ENCODE data around the gene SLC25A5. TPM values are rescaled to one million over a fixed set of nuclear protein-coding genes. Genes with fewer than 3 reads are reported as not detected.

The SLC25A5 gene
- total and polyA plus RNA-seq, 4 donors = 169 to 430 (median 299) TPM

DNA sequence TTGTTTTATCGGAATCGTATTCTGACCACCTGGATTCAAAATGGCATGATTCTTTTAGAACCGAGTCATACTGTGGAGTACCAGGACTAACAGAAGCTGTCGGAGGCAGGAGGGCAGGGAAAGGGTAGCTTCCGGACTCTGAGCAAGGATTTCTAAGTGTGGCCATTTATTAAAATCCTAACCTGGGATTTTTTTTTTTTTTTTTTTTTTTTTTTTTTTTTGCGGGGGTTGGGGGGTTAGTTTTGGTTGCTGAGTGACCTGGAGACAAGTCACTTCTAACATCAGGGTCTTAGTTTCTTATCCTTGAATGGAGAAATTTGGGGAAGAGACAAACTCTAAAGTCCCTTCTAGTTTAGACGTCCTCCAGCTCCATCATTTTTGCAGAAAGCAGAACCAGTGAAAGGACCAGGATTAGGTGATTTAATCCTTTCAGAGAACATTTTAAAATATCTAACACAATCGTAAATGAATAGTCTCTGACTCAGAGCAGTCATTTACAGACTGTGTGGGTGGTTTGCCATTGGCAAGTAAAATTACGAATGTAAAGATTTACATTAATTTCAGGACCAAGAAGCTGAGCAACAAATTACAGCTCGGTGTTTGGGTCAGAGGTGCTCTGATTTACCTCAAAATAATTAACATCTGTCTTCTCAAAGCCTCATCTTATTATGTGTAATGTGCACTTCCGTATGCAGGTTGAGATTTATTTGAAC is 7.3 kb downstream of the SLC25A5 start:
- WGBS, 2 donors = 72 to 84% methylated on average over 10 to 11 of the region's 11 CpGs
- Histone ChIP-seq H3K4me3 (no peak overlapping the region), H3K27me3 (ENCODE audit: control insufficient read depth in 3 of 3, insufficient read depth in 3 of 3, low read length in 2 of 3) (no peaks in the 10 kb centered on the region), H3K36me3 (ENCODE audit: control insufficient read depth in 4 of 4, insufficient read depth in 4 of 4, low read length in 4 of 4) (peaks cover 0 to 3% (median under 1%) of the 10 kb centered on the region in 4 donors), H3K9me3 (ENCODE audit: control insufficient read depth in 4 of 4, insufficient read depth in 3 of 4, low read length in 3 of 4) (no peaks in the 10 kb centered on the region), H3K9ac (ENCODE audit: insufficient read depth in 1 of 2, low read length in 2 of 2) (no peak overlapping the region), H3K4me1 (ENCODE audit: control insufficient read depth in 5 of 5, insufficient read depth in 5 of 5, low read length in 5 of 5) (no peaks in the 10 kb centered on the region), H3K27ac (ENCODE audit: low read depth in 1 of 2, low read length in 1 of 2) (no peak overlapping the region)
- DNase-seq (no peak), ATAC-seq (ENCODE audit: insufficient read depth, low FRiP score) (no peak)
- TF ChIP-seq, protein P1, sequence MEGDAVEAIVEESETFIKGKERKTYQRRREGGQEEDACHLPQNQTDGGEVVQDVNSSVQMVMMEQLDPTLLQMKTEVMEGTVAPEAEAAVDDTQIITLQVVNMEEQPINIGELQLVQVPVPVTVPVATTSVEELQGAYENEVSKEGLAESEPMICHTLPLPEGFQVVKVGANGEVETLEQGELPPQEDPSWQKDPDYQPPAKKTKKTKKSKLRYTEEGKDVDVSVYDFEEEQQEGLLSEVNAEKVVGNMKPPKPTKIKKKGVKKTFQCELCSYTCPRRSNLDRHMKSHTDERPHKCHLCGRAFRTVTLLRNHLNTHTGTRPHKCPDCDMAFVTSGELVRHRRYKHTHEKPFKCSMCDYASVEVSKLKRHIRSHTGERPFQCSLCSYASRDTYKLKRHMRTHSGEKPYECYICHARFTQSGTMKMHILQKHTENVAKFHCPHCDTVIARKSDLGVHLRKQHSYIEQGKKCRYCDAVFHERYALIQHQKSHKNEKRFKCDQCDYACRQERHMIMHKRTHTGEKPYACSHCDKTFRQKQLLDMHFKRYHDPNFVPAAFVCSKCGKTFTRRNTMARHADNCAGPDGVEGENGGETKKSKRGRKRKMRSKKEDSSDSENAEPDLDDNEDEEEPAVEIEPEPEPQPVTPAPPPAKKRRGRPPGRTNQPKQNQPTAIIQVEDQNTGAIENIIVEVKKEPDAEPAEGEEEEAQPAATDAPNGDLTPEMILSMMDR (IDR thresholded peaks at IDR 0.05; ENCODE audit: control extremely low read depth, extremely low read depth) = no peak

DNA sequence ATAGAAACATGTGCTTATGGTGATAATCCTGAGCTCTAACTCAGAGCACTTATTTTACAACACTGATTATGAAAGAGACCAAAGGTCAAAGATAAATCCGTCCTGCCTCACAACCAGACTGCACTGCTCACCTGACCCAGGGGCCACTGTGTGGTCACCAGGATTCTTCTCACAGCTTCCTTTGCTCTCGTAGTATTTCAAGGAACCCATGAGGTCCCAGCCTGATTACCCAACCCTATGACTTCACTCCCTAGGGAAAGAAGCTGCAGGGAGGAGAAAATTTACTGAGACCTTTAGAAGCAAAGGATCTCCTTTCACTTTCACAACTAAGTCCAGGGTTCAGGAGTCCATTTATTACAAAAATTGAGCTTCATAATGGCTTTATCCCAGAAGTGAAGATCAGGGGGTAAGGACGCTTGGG is 9.6 kb downstream of the SLC25A5 start:
- Histone ChIP-seq H3K4me1 (ENCODE audit: control insufficient read depth in 5 of 5, insufficient read depth in 5 of 5, low read length in 5 of 5) (no peaks in the 10 kb centered on the region), H3K9me3 (ENCODE audit: control insufficient read depth in 4 of 4, insufficient read depth in 3 of 4, low read length in 3 of 4) (no peaks in the 10 kb centered on the region), H3K36me3 (ENCODE audit: control insufficient read depth in 4 of 4, insufficient read depth in 4 of 4, low read length in 4 of 4) (no peaks in the 10 kb centered on the region), H3K4me3 (no peak overlapping the region), H3K27ac (ENCODE audit: low read depth in 1 of 2, low read length in 1 of 2) (no peak overlapping the region), H3K27me3 (ENCODE audit: control insufficient read depth in 3 of 3, insufficient read depth in 3 of 3, low read length in 2 of 3) (no peaks in the 10 kb centered on the region), H3K9ac (ENCODE audit: insufficient read depth in 1 of 2, low read length in 2 of 2) (no peak overlapping the region)
- 39 to 48% methylated on average over 3 of the region's 3 CpGs for WGBS, 2 donors
- no peak for ATAC-seq (ENCODE audit: insufficient read depth, low FRiP score)
- TF ChIP-seq, protein P1 (IDR thresholded peaks at IDR 0.05; ENCODE audit: control extremely low read depth, extremely low read depth) = no peak
- no peak for DNase-seq

DNA sequence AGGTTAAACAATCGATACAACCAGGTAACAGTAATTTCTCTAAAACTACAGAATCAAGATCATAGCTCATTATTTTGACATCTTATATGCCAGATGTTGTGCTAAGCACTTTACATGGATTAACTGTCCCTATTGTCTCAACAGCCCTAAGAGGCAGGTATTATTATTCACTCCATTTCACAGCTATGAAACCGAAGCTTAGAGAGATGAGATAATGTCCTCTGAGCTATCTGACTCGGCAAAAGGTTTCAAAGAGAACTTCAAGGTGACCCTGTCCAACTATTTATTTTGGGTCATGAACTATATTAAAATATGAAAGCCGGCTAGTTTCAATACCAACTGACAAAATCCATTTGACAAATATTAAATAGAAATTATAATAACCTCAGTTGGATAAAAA is 10.3 kb downstream of the SLC25A5 start:
- H3K27me3 ChIP-seq (ENCODE audit: control insufficient read depth in 3 of 3, insufficient read depth in 3 of 3, low read length in 2 of 3) = no peaks in the 10 kb centered on the region
- 86 to 90% methylated on average over 4 of the region's 4 CpGs for WGBS, 2 donors
- H3K36me3 ChIP-seq (ENCODE audit: control insufficient read depth in 4 of 4, insufficient read depth in 4 of 4, low read length in 4 of 4) = no peaks in the 10 kb centered on the region
- no peaks in the 10 kb centered on the region for H3K4me1 ChIP-seq (ENCODE audit: control insufficient read depth in 5 of 5, insufficient read depth in 5 of 5, low read length in 5 of 5)
- H3K9me3 ChIP-seq (ENCODE audit: control insufficient read depth in 4 of 4, insufficient read depth in 3 of 4, low read length in 3 of 4) = no peaks in the 10 kb centered on the region
- H3K4me3 ChIP-seq = no peak overlapping the region
- no peak for DNase-seq
- H3K9ac ChIP-seq (ENCODE audit: insufficient read depth in 1 of 2, low read length in 2 of 2) = no peak overlapping the region
- TF ChIP-seq, protein P1 (IDR thresholded peaks at IDR 0.05; ENCODE audit: control extremely low read depth, extremely low read depth) = no peak
- no peak overlapping the region for H3K27ac ChIP-seq (ENCODE audit: low read depth in 1 of 2, low read length in 1 of 2)
- ATAC-seq (ENCODE audit: insufficient read depth, low FRiP score) = no peak

GRCh38 chrX:119479845-119480244 is 11.6 kb downstream of the SLC25A5 start:
- TF ChIP-seq, protein P1 (IDR thresholded peaks at IDR 0.05; ENCODE audit: control extremely low read depth, extremely low read depth) = no peak
- Histone ChIP-seq H3K4me1 (ENCODE audit: control insufficient read depth in 5 of 5, insufficient read depth in 5 of 5, low read length in 5 of 5) (no peaks in the 10 kb centered on the region), H3K36me3 (ENCODE audit: control insufficient read depth in 4 of 4, insufficient read depth in 4 of 4, low read length in 4 of 4) (no peaks in the 10 kb centered on the region), H3K27ac (ENCODE audit: low read depth in 1 of 2, low read length in 1 of 2) (no peak overlapping the region), H3K9me3 (ENCODE audit: control insufficient read depth in 4 of 4, insufficient read depth in 3 of 4, low read length in 3 of 4) (no peaks in the 10 kb centered on the region), H3K27me3 (ENCODE audit: control insufficient read depth in 3 of 3, insufficient read depth in 3 of 3, low read length in 2 of 3) (no peaks in the 10 kb centered on the region), H3K9ac (ENCODE audit: insufficient read depth in 1 of 2, low read length in 2 of 2) (no peak overlapping the region), H3K4me3 (no peak overlapping the region)
- ATAC-seq (ENCODE audit: insufficient read depth, low FRiP score) = no peak
- 81% methylated on average over 2 of the region's 2 CpGs for WGBS, 2 donors
- no peak for DNase-seq

Measured in lung (tissue), 12 donors.